Mesothelial cell of epicardium (in vitro differentiated cells): ENCODE data around the gene GPRIN2. TPM values are rescaled to one million over a fixed set of nuclear protein-coding genes. Genes with fewer than 3 reads are reported as not detected.
A peak's percentile ranks its signal among the peaks of the same experiment; 100 is the strongest.
"Not testable (repeated sequence)": the region's sequence is repeated elsewhere in the genome, so short reads cannot be mapped to it uniquely, and the experiment has no call there.

Source experiments
- DNase-seq, 2 experiments: peaks; one replicate each; pipeline ENCODE4 v3.0.0; 2021; ENCODE audit warnings: low spot score in 2 of 2; ENCODE audit not compliant: unreplicated experiment in 2 of 2
- H3K27ac Mint-ChIP-seq: 2 replicates; pipeline ENCODE4 v1.8.0; 2021; ENCODE audit warnings: mixed read lengths
- H3K27me3 Mint-ChIP-seq: 2 replicates; pipeline ENCODE4 v1.8.0; 2021; ENCODE audit warnings: low read depth, mixed read lengths
- H3K36me3 Mint-ChIP-seq: 2 replicates; pipeline ENCODE4 v1.8.0; 2021; ENCODE audit warnings: mixed read lengths
- H3K4me1 Mint-ChIP-seq: 2 replicates; pipeline ENCODE4 v1.8.0; 2021; ENCODE audit warnings: mixed read lengths
- H3K4me3 Mint-ChIP-seq: 2 replicates; pipeline ENCODE4 v1.8.0; 2021; ENCODE audit warnings: mild to moderate bottlenecking, moderate library complexity, mixed read lengths
- H3K9me3 Mint-ChIP-seq: 2 replicates; pipeline ENCODE4 v1.8.0; 2021; ENCODE audit warnings: mixed read lengths
- CTCF ChIP-seq: fragments of 200-600 bp; sonication (generic); IDR thresholded peaks from one replicate; pipeline ENCODE4 v1.5.0; 2021; ENCODE audit warnings: antibody characterized with exemption; ENCODE audit not compliant: unreplicated experiment
- total RNA-seq: library from RNA; stranded (reverse); gene quantifications from 3 replicates; pipeline ENCODE4 v1.2.1, GENCODE V29; 2021

Gene GPRIN2
- total RNA-seq, 1 donor from 2014 or later: 19.6 TPM

- H3K4me3 Mint-ChIP-seq: no peak overlapping the region
- H3K36me3 Mint-ChIP-seq: no peaks in the 10 kb centered on the region
- no peak for DNase-seq
- no peak overlapping the region for H3K27ac Mint-ChIP-seq
- no peaks in the 10 kb centered on the region for H3K4me1 Mint-ChIP-seq
- no peaks in the 10 kb centered on the region for H3K9me3 Mint-ChIP-seq
- no peak for TF ChIP-seq CTCF
- no peaks in the 10 kb centered on the region for H3K27me3 Mint-ChIP-seq
Measured at GRCh38 chr10:46530249-46531186, 25.9 kb downstream of the GPRIN2 start.

- not testable (repeated sequence) for H3K4me3 Mint-ChIP-seq, H3K27ac Mint-ChIP-seq, H3K4me1 Mint-ChIP-seq, H3K9me3 Mint-ChIP-seq, DNase-seq, H3K36me3 Mint-ChIP-seq, H3K27me3 Mint-ChIP-seq
Measured at GRCh38 chr10:46529742-46530141, 26.7 kb downstream of the GPRIN2 start.

GRCh38 chr10:46528675-46529615, 27.5 kb downstream of the GPRIN2 start:
- peak in 1 of 2 experiments; percentile 24 for DNase-seq
- Mint-ChIP-seq H3K36me3 (no peaks in the 10 kb centered on the region), H3K27ac (no peak overlapping the region), H3K4me3 (no peak overlapping the region), H3K4me1 (no peaks in the 10 kb centered on the region), H3K27me3 (no peaks in the 10 kb centered on the region), H3K9me3 (no peaks in the 10 kb centered on the region)
- TF ChIP-seq CTCF: no peak

- TF ChIP-seq CTCF: no peak
- peak in 1 of 2 experiments; percentile 19 for DNase-seq
- Mint-ChIP-seq H3K36me3 (no peaks in the 10 kb centered on the region), H3K27me3 (no peaks in the 10 kb centered on the region), H3K9me3 (no peaks in the 10 kb centered on the region), H3K27ac (no peak overlapping the region), H3K4me3 (no peak overlapping the region), H3K4me1 (no peaks in the 10 kb centered on the region)
Measured at GRCh38 chr10:46528171-46528671, 28.2 kb downstream of the GPRIN2 start.

- H3K9me3 Mint-ChIP-seq: no peaks in the 10 kb centered on the region
- H3K4me1 Mint-ChIP-seq: no peaks in the 10 kb centered on the region
- H3K27me3 Mint-ChIP-seq: no peaks in the 10 kb centered on the region
- peak in 1 of 2 experiments; percentile 19 for DNase-seq
- H3K4me3 Mint-ChIP-seq: no peak overlapping the region
- H3K36me3 Mint-ChIP-seq: no peaks in the 10 kb centered on the region
- no peak for TF ChIP-seq CTCF
- H3K27ac Mint-ChIP-seq: no peak overlapping the region
Measured at GRCh38 chr10:46527241-46527811, 29.1 kb downstream of the GPRIN2 start.
